HG03039 (cell line): ENCODE data around the gene REXO1.
A peak's percentile ranks its signal among the peaks of the same experiment; 100 is the strongest.

Experiments used
- ATAC-seq: cut with Tn5 transposase; IDR thresholded peaks from one replicate; pipeline ENCODE4 v1.9.1; 2021; ENCODE audit warnings: mild to moderate bottlenecking, moderate library complexity; ENCODE audit not compliant: unreplicated experiment

Gene REXO1

GRCh38 chr19:1860821-1861598, 12.7 kb upstream of the REXO1 start:
- no peak for ATAC-seq

GRCh38 chr19:1860042-1860775, 11.9 kb upstream of the REXO1 start:
- ATAC-seq = no peak

- no peak for ATAC-seq
Observed at GRCh38 chr19:1859331-1859781, 11.1 kb upstream of the REXO1 start.

GRCh38 chr19:1858412-1859081, 10.3 kb upstream of the REXO1 start:
- ATAC-seq = no peak

- ATAC-seq = no peak
Observed at GRCh38 chr19:1857648-1858326, 9.5 kb upstream of the REXO1 start.

- no peak for ATAC-seq
Observed at GRCh38 chr19:1856698-1857603, 8.7 kb upstream of the REXO1 start.

- no peak for ATAC-seq
Observed at GRCh38 chr19:1856345-1856697, 8.0 kb upstream of the REXO1 start.

- ATAC-seq = no peak
Observed at GRCh38 chr19:1855828-1856255, 7.6 kb upstream of the REXO1 start.

- peak; percentile 46 for ATAC-seq
Observed at GRCh38 chr19:1855040-1855827, 7.0 kb upstream of the REXO1 start.

GRCh38 chr19:1854542-1855039, 6.3 kb upstream of the REXO1 start:
- ATAC-seq = no peak

- ATAC-seq = no peak
Observed at GRCh38 chr19:1854039-1854541, 5.8 kb upstream of the REXO1 start.

GRCh38 chr19:1853295-1854038, 5.2 kb upstream of the REXO1 start:
- ATAC-seq = no peak

- no peak for ATAC-seq
Observed at GRCh38 chr19:1852581-1853128, 4.4 kb upstream of the REXO1 start.

- no peak for ATAC-seq
Observed at GRCh38 chr19:1851654-1852580, 3.6 kb upstream of the REXO1 start.

GRCh38 chr19:1850809-1851653, 2.7 kb upstream of the REXO1 start:
- no peak for ATAC-seq

GRCh38 chr19:1849886-1850398, 1.7 kb upstream of the REXO1 start:
- ATAC-seq = no peak
